ENCODE measurements around the gene KRTAP12-4.

GRCh38 chr21:44658541-44658910, 4.1 kb upstream of the KRTAP12-4 start:
- TF ChIP-seq CTCF (IDR thresholded peaks at IDR 0.05) = no peak
- TF ChIP-seq POLR2A (IDR thresholded peaks at IDR 0.05) = no peak
- no peak for TF ChIP-seq POLR2AphosphoS5 (IDR thresholded peaks at IDR 0.05)
